Hindlimb muscle (tissue), 1 donor: ENCODE measurements around the gene GTPBP1. TPM values are rescaled to one million over a fixed set of nuclear protein-coding genes. Genes with fewer than 3 reads are reported as not detected.

ENCODE experiments used
- DNase-seq: peaks from one replicate; pipeline ENCODE4 v3.0.0-alpha.2; 2013
- polyA plus RNA-seq: library from polyadenylated mRNA; unstranded; fragments of 120-200 nt; gene quantifications from one replicate; pipeline ENCODE4 v1.2.1, GENCODE V29; 2013; ENCODE audit not compliant: insufficient read length

Gene GTPBP1
- polyA plus RNA-seq, 1 donor = 35.8 TPM

- DNase-seq = no peak
Measured at GRCh38 chr22:38727123-38727522, 21.4 kb downstream of the GTPBP1 start.

- no peak for DNase-seq
Measured at GRCh38 chr22:38727530-38728451, 22.0 kb downstream of the GTPBP1 start.

- DNase-seq = no peak
Measured at GRCh38 chr22:38728871-38729796, 23.4 kb downstream of the GTPBP1 start.

- DNase-seq = no peak
Measured at GRCh38 chr22:38729946-38730345, 24.2 kb downstream of the GTPBP1 start.

GRCh38 chr22:38730411-38730871 is 24.7 kb downstream of the GTPBP1 start:
- no peak for DNase-seq

- DNase-seq = no peak
Measured at GRCh38 chr22:38731703-38732161, 26.0 kb downstream of the GTPBP1 start.

- DNase-seq = no peak
Measured at GRCh38 chr22:38732251-38732815, 26.6 kb downstream of the GTPBP1 start.

GRCh38 chr22:38733329-38733723 is 27.6 kb downstream of the GTPBP1 start:
- no peak for DNase-seq

GRCh38 chr22:38733724-38734381 is 28.1 kb downstream of the GTPBP1 start:
- no peak for DNase-seq

GRCh38 chr22:38734421-38735100 is 28.8 kb downstream of the GTPBP1 start:
- no peak for DNase-seq

GRCh38 chr22:38735126-38735464 is 29.4 kb downstream of the GTPBP1 start:
- DNase-seq = no peak

- no peak for DNase-seq
Measured at GRCh38 chr22:38735465-38736256, 29.9 kb downstream of the GTPBP1 start.

- DNase-seq = no peak
Measured at GRCh38 chr22:38736257-38736570, 30.5 kb downstream of the GTPBP1 start.

GRCh38 chr22:38737302-38738060 is 31.7 kb downstream of the GTPBP1 start:
- DNase-seq = no peak

- DNase-seq = no peak
Measured at GRCh38 chr22:38738475-38739070, 32.8 kb downstream of the GTPBP1 start.

- no peak for DNase-seq
Measured at GRCh38 chr22:38739300-38740055, 33.7 kb downstream of the GTPBP1 start.

GRCh38 chr22:38740116-38740723 is 34.5 kb downstream of the GTPBP1 start:
- DNase-seq = no peak

GRCh38 chr22:38740754-38741153 is 35.0 kb downstream of the GTPBP1 start:
- no peak for DNase-seq

GRCh38 chr22:38741166-38741565 is 35.4 kb downstream of the GTPBP1 start:
- DNase-seq = no peak
